DMS153 treated with DMSO at 0.1 percent for 48 hours (cell line): ENCODE measurements around the gene ST3GAL4.
"Not testable (repeated sequence)": the region's sequence is repeated elsewhere in the genome, so short reads cannot be mapped to it uniquely, and the experiment has no call there.

Experiments
- DNase-seq: peaks from one replicate; lab custom pipeline; 2025; ENCODE audit not compliant: unreplicated experiment; lab: John Stamatoyannopoulos, UW

Gene ST3GAL4

DNA sequence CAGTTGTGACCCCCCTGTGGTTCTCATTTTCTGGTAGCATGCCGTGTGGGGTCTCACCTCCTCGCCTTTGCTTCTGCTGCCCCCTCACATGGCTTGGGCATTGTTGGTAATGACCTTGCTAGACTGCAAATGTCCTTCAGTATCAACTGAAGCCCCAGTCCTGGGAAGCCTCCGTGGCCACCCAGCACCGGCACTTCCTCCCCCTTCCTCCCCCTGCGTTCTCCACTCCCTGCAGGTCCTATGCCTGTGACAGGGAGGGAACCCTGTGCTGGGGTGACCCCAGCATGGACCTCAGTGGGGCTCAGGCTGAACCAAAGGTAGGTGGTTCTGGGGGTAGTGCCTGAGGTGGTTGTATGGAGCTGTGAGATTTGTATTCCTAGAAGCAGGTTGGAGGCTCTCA lies 5.9 kb downstream of the ST3GAL4 start:
- DNase-seq, result no peak

- no peak for DNase-seq
Measured at GRCh38 chr11:126362879-126363655, 7.6 kb downstream of the ST3GAL4 start.

DNA sequence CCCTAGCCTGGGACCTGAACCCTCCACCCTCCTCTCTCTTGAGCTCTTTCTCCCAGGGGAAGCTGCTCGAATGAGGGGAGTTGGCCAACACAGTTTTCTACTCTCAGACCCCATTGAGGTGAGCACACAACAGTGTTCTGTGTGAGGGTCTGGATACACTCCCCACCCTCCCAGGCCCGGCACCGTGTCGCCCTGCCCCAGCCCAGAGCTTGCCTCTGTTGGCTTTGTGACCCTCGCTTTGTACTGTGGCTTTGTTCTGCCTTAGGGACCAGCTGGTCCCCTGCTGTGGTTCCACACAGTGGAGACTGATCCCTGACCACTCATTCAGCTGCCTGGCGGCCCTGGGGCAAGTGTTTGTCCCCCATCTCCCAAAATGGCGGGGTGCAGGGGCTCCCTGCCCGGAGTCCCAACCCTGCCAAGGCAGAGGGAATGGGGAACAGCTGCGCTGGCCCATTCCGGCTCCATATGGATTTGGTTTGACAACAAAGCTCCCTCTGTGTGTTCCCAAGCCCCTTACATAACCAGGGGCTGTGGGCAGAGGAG lies 8.3 kb downstream of the ST3GAL4 start:
- DNase-seq, result no peak

DNA sequence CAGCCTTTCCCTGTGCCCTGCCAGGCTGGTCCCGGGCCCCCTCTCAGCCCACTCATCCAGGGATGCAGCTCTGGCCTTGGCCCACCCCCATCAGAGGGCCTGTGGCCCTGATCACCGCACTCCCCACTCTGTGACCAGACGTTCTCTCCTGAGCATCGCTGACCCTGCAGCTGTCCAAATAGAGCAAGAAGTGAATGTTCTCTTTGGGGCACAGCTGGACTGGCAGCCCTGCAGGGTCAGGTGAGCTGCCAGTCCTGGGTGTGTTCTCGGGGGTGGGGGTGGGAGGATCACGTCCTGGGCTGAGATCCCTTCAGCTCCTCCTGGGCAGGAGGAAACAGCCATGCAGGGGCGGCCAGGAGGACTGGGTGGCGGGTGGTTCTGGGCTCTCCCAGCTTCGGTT lies 9.2 kb downstream of the ST3GAL4 start:
- DNase-seq, result not testable (repeated sequence)

- DNase-seq, result not testable (repeated sequence)
Measured at GRCh38 chr11:126365508-126365907, 10.0 kb downstream of the ST3GAL4 start.

GRCh38 chr11:126366064-126366822 lies 10.8 kb downstream of the ST3GAL4 start:
- DNase-seq, result no peak

DNA sequence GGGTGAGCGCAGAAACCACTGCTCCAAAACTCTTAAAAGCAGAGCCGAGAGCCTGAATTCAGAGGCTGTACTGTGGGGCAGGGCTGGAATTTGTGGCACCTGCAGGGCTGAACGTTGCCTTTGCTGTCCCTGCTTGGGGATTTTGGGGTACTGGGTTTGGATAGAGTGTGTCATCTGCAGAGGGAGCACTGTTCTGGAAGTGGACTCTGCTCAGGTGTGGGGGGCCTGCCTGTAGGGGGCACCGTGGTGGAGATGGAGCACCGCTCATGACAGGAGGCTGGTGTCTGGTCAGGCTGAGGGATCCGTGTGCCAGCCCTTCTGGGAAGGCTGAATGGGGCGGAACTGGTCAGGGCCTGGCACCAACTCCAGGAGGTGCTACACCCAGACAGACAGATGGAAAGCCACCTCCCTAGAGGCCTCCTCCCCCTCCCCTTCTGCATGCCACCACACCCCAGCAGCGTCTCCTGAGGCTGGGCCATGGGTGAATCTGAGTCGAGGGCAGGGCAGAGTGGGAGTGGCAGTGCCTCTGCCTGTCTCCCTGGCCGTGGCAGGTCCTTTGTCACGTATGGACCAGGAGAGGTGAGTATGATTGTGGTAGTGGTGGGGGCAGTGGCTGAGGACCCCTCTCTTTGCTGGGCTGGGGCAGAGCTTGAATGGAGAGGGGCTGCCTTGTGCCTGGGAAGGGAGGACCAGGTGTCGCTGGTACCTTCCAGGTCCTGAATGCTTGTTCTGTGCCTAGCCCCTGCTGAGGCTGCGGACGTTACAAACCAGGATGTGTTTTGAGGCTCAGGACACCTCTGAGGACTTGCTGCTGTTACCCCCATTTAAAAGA lies 11.6 kb downstream of the ST3GAL4 start:
- DNase-seq, result not testable (repeated sequence)

- DNase-seq, result not testable (repeated sequence)
Measured at GRCh38 chr11:126367806-126368205, 12.3 kb downstream of the ST3GAL4 start.

DNA sequence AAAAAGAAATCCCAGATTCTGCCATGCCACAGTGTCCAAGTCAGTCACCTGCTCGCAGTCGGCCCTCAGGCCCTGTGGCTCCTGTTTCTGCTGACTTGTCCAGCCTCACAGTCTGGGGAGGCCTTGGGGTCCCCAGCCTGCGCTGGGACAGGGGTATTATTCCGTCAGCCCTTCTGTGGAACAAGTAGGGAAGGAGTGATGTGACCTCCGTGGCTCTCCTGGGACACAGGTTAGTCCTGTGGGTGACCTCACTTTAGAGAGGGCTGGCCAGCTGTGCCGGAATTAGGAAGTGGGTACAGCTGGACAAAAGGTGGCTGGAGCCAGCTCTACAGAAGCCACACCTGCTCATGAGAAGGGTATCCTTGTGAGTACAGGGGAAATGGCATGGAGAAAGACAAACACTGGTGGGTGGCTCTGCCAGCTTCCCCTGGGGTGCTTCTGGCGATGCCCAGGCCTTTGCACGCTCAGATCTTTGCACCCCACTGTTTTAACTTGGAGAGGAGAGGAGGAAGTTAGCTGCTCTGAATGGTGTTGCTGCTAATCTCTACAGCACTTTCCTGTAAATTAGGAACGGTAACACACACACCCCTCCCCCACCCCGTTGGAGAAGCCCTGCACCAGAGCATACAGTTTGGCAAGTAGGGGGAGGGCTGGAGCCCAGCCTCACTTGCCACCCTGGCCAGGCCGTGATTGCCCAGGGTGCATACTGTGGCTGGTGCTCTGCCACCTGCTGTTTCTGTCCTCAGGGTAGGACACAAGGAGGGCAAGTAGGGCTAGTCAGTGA lies 13.0 kb downstream of the ST3GAL4 start:
- DNase-seq, result not testable (repeated sequence)

- DNase-seq, result no peak
Measured at GRCh38 chr11:126370016-126370415, 14.5 kb downstream of the ST3GAL4 start.

DNA sequence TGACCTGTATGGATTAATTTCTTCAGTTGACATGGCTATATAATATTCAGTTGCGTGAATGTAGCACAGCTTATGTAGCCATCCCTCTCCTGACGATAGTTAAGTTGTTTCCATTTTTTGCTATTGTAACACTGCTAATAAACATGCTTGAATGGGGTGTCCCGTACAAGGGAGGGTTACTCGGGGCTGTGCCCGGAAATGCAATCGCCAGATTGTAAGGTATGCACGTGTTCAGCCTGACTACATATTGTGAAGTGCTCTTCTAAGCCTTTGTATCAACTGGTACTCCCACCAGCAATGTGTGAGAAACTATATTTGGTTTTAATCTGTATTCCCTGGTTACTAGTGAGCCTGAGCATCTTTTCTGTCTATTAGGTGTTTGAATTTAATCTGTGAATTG lies 16.1 kb downstream of the ST3GAL4 start:
- DNase-seq, result no peak

DNA sequence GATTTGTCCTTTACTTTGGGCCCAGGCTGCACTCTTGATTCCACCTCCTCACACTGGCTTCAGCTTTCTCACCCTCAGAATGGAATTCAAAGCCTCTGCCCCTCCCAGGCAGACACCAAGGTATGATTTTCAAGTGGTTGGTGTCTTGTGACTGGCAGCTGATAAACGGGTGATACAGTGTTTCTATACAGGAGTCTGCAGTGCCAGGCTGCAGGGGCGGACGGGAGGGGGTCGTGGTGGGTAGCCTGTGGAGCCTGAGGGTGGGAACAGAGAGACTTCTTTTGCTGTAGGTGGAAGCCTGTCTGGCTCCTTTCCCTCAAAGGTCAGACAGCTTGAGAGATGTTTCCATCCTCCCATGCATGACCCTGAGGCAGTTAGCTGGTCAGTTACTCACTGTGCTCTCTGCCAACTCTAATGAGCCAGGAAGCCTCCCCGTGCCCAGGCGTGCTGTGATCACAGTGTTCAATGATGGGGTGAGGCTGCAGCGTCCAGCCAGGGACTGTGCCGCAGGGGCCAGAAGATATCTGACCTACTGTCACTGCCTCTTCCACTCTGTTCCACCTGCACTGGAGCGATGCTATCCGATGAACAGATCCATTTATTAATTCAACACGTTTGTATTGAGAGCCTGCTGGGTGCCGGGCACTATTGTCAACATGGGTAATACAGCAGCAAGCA lies 18.0 kb downstream of the ST3GAL4 start:
- not testable (repeated sequence) for DNase-seq

DNA sequence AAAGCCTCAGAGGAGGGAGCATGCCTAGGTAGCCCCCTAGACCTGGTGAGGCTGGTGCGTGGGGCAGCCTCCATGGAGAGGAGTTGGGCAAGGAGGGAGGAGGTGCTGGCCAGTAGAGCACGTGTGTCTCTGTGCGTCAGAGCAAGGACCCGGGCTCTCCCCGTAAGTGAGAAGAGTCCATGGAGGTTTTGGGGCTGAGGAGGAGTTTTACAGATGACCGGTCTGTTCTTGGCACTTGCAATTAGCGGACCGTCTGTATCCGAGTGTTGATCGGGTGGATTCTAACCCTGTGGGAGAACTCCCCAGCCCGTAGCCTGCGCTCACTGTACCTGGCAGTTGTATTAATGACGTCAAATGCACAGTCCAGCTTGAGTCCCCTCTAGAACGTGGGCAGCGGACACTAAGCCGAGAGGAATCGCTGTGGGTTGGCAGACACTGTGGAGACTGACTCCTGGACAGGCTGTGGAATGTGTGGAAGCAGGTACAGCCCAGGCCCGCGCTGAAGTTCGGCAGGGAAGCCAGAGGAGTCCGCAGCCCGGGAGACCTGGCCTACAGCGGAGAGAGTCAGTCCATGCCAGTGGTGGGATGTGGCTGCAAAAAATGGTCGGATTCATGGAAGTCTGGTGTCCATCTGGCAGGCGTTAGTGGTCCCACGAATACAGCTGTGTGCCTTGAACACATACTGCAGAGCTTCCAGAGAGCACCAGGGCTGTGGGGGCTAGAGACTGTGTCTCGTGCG lies 19.2 kb downstream of the ST3GAL4 start:
- DNase-seq, result not testable (repeated sequence)

GRCh38 chr11:126375726-126376125 lies 20.2 kb downstream of the ST3GAL4 start:
- DNase-seq, result no peak

- no peak for DNase-seq
Measured at GRCh38 chr11:126378763-126379162, 23.3 kb downstream of the ST3GAL4 start.

DNA sequence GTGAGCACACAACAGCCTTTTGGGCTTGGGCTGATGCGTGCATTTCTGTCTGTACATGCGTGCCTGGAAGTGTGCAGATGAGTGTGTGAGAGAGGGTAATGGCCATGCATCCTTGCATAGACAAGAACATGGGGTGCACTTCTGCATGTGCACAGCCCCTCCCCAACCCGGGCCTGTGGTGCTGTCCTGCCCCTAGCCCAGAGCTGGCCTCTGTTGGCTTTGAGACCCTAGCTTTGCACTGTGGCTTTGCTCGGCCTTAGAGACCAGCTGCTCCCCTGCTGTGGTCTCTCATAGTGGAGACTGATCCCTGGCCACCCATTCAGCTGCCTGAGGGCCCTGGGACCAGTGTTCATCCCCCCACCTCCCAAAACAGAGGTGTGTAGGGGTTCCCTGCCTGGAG lies 25.4 kb downstream of the ST3GAL4 start:
- no peak for DNase-seq

- DNase-seq, result not testable (repeated sequence)
Measured at GRCh38 chr11:126381960-126382359, 26.5 kb downstream of the ST3GAL4 start.

- DNase-seq, result not testable (repeated sequence)
Measured at GRCh38 chr11:126382641-126383040, 27.2 kb downstream of the ST3GAL4 start.
